Sigmoid colon (tissue), 4 donors: ENCODE data around the gene TCN1.
"Not testable (repeated sequence)": the region's sequence is repeated elsewhere in the genome, so short reads cannot be mapped to it uniquely, and the experiment has no call there.

ENCODE experiments used
- EP300 ChIP-seq, 4 donors: sonication (generic); formaldehyde crosslinking; IDR thresholded peaks; one replicate each; pipeline ENCODE4 v1.6.1; 2017; ENCODE audit warnings: antibody characterized with exemption in 4 of 4
- POLR2A ChIP-seq, 2 donors: fragments of 450-650 bp; IDR thresholded peaks; one replicate each; pipeline ENCODE4 v1.6.1; 2016; ENCODE audit warnings: antibody characterized with exemption in 2 of 2, mild to moderate bottlenecking in 2 of 2, moderate library complexity in 2 of 2
- POLR2AphosphoS5 ChIP-seq, 4 donors: sonication (generic); formaldehyde crosslinking; IDR thresholded peaks; one replicate each; pipeline ENCODE4 v1.6.1; 2017; ENCODE audit warnings: antibody characterized with exemption in 4 of 4
- TF ChIP-seq, protein P1 (sequence below), 4 experiments: fragments of 450-650 bp in 3 of 4; fragments of 200-600 bp in 1 of 4; IDR thresholded peaks; one replicate each; pipeline ENCODE4 v1.5.1; 2016 to 2019; ENCODE audit warnings: antibody characterized with exemption in 4 of 4, mild to moderate bottlenecking in 3 of 4, moderate library complexity in 2 of 4

DNA sequence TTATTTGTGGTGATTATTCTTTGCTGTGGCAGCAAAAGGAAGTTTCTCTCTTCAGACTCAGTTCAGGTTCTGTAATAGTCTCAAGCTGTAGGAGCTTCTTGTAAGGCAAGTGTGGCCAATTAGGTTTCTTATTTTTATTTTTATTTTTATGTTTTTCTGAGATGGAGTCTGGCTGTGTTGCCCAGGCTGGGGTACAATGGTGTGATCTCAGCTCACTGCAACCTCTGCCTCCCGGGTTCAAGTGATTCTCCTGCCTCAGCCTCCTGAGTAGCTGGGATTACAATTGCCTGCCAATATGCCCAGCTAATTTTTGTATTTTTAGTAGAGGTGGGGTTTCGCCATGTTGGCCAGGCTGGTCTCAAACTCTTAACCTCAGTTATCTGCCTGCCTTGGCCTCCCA lies 16.7 kb downstream of the TCN1 start:
- TF ChIP-seq, protein P1, sequence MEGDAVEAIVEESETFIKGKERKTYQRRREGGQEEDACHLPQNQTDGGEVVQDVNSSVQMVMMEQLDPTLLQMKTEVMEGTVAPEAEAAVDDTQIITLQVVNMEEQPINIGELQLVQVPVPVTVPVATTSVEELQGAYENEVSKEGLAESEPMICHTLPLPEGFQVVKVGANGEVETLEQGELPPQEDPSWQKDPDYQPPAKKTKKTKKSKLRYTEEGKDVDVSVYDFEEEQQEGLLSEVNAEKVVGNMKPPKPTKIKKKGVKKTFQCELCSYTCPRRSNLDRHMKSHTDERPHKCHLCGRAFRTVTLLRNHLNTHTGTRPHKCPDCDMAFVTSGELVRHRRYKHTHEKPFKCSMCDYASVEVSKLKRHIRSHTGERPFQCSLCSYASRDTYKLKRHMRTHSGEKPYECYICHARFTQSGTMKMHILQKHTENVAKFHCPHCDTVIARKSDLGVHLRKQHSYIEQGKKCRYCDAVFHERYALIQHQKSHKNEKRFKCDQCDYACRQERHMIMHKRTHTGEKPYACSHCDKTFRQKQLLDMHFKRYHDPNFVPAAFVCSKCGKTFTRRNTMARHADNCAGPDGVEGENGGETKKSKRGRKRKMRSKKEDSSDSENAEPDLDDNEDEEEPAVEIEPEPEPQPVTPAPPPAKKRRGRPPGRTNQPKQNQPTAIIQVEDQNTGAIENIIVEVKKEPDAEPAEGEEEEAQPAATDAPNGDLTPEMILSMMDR (IDR thresholded peaks at IDR 0.05): not testable (repeated sequence)
- TF ChIP-seq POLR2A, POLR2AphosphoS5, EP300 (IDR thresholded peaks at IDR 0.05): not testable (repeated sequence)
